Inferior parietal cortex (tissue), 1 donor: ENCODE measurements around the gene GADD45G.

Experiments
- DNase-seq: peaks from one replicate; pipeline ENCODE4 v3.0.0-alpha.2; 2016; ENCODE audit errors: extremely low spot score

GADD45G gene

DNA sequence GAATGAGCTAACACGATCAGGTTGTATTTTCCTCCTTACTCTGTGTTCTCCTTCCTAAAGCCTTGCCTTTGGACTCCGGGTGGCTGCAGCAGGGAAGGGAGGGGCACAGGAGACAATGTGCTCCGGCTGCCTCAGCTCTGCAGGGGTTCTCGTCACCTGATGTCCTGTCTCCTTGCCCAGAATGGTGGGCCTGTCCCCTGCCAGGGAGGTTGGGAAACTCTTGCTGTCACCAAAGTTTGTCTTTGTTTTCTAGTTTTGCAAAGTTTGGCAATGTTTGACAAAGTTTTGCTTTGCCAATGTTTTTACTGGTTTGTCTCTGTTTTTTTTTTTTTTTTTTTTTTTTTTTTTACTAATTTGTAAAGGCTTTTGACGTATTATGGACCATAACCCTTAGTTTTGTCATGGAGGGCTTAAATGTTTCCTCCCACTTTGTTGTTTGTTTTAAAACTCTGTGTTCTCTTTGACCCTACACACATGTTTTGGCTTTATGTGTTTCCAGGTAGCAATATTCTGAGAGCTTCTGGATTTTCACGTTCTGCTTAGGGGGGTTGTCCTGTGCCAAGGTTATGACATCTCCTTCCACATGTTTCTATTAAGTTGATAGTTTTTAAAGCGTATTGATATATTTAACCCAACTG is 49.3 kb downstream of the GADD45G start:
- DNase-seq, result no peak

DNA sequence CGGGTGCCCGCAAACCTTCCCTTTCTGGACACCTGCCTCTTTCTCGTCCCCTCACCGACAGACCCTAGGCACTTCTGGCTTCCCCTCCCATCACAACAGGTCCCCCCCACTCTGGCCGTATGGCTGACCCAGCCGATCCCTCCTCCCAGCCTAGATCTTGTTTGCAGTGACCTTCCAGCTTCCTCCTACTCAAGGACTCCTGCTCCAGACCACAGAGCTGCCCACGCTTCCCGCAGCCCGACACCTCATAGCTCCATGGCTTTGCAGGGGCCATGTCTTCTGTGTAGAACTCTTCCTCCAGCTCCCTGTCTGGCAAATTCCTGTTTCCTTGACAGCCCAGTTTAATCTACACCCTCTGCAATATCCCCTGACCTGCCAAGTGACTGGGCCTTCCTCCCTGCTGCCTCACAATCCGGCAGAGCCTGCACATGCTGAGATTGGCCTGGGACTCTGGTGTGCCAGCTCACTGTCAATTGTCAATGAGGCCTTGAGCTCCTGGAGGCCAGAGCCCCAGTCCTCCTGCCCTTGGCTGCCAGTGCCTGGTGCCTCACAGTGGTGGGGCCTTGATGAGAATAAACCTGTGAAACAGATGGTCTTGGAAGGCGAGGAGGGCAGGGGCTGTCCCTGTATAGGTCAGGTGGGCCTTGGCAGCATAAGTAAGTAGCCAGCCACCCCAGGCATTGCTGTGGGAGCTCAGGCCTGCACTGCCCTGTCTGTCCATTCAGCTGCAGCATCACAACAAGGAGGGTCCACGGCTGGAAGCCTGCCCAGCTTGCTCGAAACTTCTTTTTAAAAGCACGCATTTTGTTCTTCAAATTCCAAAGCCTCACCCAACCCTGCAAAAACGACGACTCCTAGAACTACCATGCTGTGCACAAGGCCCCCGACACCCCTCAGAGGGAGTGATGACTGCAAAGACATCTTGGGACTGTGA is 50.5 kb downstream of the GADD45G start:
- DNase-seq, result no peak
